HG02759 (cell line): ENCODE results near the gene VRK3.
"Not testable (repeated sequence)": the region's sequence is repeated elsewhere in the genome, so short reads cannot be mapped to it uniquely, and the experiment has no call there.

Experiments
- ATAC-seq: cut with Tn5 transposase; IDR thresholded peaks from one replicate; pipeline ENCODE4 v1.9.1; 2021; ENCODE audit warnings: mild to moderate bottlenecking, moderate library complexity; ENCODE audit not compliant: unreplicated experiment

Gene VRK3

GRCh38 chr19:49958144-49958543 is 67.0 kb downstream of the VRK3 start:
- ATAC-seq = not testable (repeated sequence)

- no peak for ATAC-seq
Measured at GRCh38 chr19:49957262-49957915, 67.8 kb downstream of the VRK3 start.

GRCh38 chr19:49956115-49956495 is 69.1 kb downstream of the VRK3 start:
- no peak for ATAC-seq

- no peak for ATAC-seq
Measured at GRCh38 chr19:49954933-49955332, 70.2 kb downstream of the VRK3 start.

GRCh38 chr19:49954092-49954829 is 70.9 kb downstream of the VRK3 start:
- ATAC-seq = no peak

GRCh38 chr19:49953416-49953815 is 71.8 kb downstream of the VRK3 start:
- no peak for ATAC-seq

- ATAC-seq = no peak
Measured at GRCh38 chr19:49952906-49953305, 72.3 kb downstream of the VRK3 start.

- ATAC-seq = no peak
Measured at GRCh38 chr19:49952479-49952836, 72.7 kb downstream of the VRK3 start.

GRCh38 chr19:49951806-49952478 is 73.2 kb downstream of the VRK3 start:
- no peak for ATAC-seq

- ATAC-seq = no peak
Measured at GRCh38 chr19:49950956-49951526, 74.1 kb downstream of the VRK3 start.

GRCh38 chr19:49950590-49950948 is 74.6 kb downstream of the VRK3 start:
- ATAC-seq = no peak

GRCh38 chr19:49949742-49950589 is 75.2 kb downstream of the VRK3 start:
- ATAC-seq = no peak

- ATAC-seq = no peak
Measured at GRCh38 chr19:49946415-49946814, 78.8 kb downstream of the VRK3 start.

- not testable (repeated sequence) for ATAC-seq
Measured at GRCh38 chr19:49944567-49944966, 80.6 kb downstream of the VRK3 start.

GRCh38 chr19:49940482-49940791 is 84.7 kb downstream of the VRK3 start:
- ATAC-seq = no peak

- ATAC-seq = no peak
Measured at GRCh38 chr19:49939721-49940481, 85.3 kb downstream of the VRK3 start.

GRCh38 chr19:49938662-49939061 is 86.5 kb downstream of the VRK3 start:
- no peak for ATAC-seq

- no peak for ATAC-seq
Measured at GRCh38 chr19:49937750-49938381, 87.3 kb downstream of the VRK3 start.

- no peak for ATAC-seq
Measured at GRCh38 chr19:49936549-49936948, 88.6 kb downstream of the VRK3 start.

- no peak for ATAC-seq
Measured at GRCh38 chr19:49933643-49934042, 91.5 kb downstream of the VRK3 start.
